IMR-90 (cell line): ENCODE results near the gene PARD6G. TPM values are rescaled to one million over a fixed set of nuclear protein-coding genes. Genes with fewer than 3 reads are reported as not detected.

Experiments used
- ATAC-seq: fragments of 200-7000 bp; cut with Tn5 transposase; 2 replicates; pipeline ENCODE4 v1.9.1; 2020; ENCODE audit warnings: low read depth, mild to moderate bottlenecking, moderate library complexity
- BruUV-seq: library from RNA; stranded (reverse); fragments of 400-500 nt; replicated peaks from 2 replicates; lab custom pipeline; 2021; lab: Mats Ljungman, UMichigan
- CTCF ChIA-PET: fragments of 300-600 bp; formaldehyde crosslinking; extraction: SDS; loops from one replicate; lab custom pipeline; 2021; ENCODE audit warnings: antibody characterized with exemption; lab: Yijun Ruan, JAX
- POLR2A ChIA-PET: fragments of 300-600 bp; sonication (Branson Sonifier 250); formaldehyde crosslinking; loops from one replicate; lab custom pipeline; 2022; ENCODE audit warnings: antibody characterized with exemption; ENCODE audit not compliant: unreplicated experiment; lab: Charles Lee
- DNase-seq: peaks from one replicate; pipeline ENCODE4 v3.0.0; 2013
- H2AFZ ChIP-seq: replicated peaks from 2 replicates; pipeline ENCODE3; 2013; ENCODE audit warnings: low read length, mild to moderate bottlenecking; ENCODE audit not compliant: poor library complexity
- H2AK5ac ChIP-seq: 2 replicates; pipeline ENCODE4 v1.6.1; 2013; ENCODE audit warnings: low read depth, low read length, inconsistent platforms
- H2AK9ac ChIP-seq: replicated peaks from 2 replicates; pipeline ENCODE3; 2013; ENCODE audit warnings: mild to moderate bottlenecking, low read depth, low read length, moderate library complexity; ENCODE audit not compliant: poor library complexity
- H2BK120ac ChIP-seq: 2 replicates; pipeline ENCODE4 v1.6.1; 2013; ENCODE audit warnings: low read depth, low read length, inconsistent platforms
- H2BK15ac ChIP-seq: 3 replicates; pipeline ENCODE4 v1.6.1; 2013; ENCODE audit warnings: low read depth, low read length, inconsistent platforms
- H2BK20ac ChIP-seq: 2 replicates; pipeline ENCODE4 v1.6.1; 2013; ENCODE audit warnings: low read depth, mild to moderate bottlenecking, inconsistent platforms, low read length, moderate library complexity
- H2BK5ac ChIP-seq: 2 replicates; pipeline ENCODE4 v1.6.1; 2013; ENCODE audit warnings: mild to moderate bottlenecking, low read depth, low read length, inconsistent platforms; ENCODE audit not compliant: poor library complexity, severe bottlenecking
- H3K14ac ChIP-seq: replicated peaks from 2 replicates; pipeline ENCODE4 v1.6.1; 2013; ENCODE audit warnings: low read depth, low read length, inconsistent platforms
- H3K18ac ChIP-seq: 2 replicates; pipeline ENCODE4 v1.6.1; 2013; ENCODE audit warnings: low read depth, low read length, control low read depth
- H3K23ac ChIP-seq: 2 replicates; pipeline ENCODE4 v1.6.1; 2013; ENCODE audit warnings: low read depth, low read length, inconsistent platforms
- H3K27ac ChIP-seq: 2 replicates; pipeline ENCODE4 v1.5.1; 2013; ENCODE audit warnings: mild to moderate bottlenecking, control low read depth, low read length; ENCODE audit not compliant: insufficient read depth
- H3K27me3 ChIP-seq: 2 replicates; pipeline ENCODE4 v1.6.1; 2013; ENCODE audit warnings: low read length; ENCODE audit not compliant: control insufficient read depth, insufficient read depth
- H3K36me3 ChIP-seq: 2 replicates; pipeline ENCODE4 v1.6.1; 2013; ENCODE audit warnings: low read length, mixed read lengths; ENCODE audit not compliant: control insufficient read depth, insufficient read depth
- H3K4ac ChIP-seq: 2 replicates; pipeline ENCODE4 v1.6.1; 2013; ENCODE audit warnings: low read depth, low read length, inconsistent platforms
- H3K4me1 ChIP-seq: 2 replicates; pipeline ENCODE4 v1.6.1; 2013; ENCODE audit warnings: low read length, mixed read lengths; ENCODE audit not compliant: control insufficient read depth, insufficient read depth
- H3K4me2 ChIP-seq: 2 replicates; pipeline ENCODE4 v1.6.1; 2013; ENCODE audit warnings: low read depth, mild to moderate bottlenecking, control low read depth, low read length, moderate library complexity
- H3K4me3 ChIP-seq: 2 replicates; pipeline ENCODE4 v1.5.1; 2013; ENCODE audit warnings: low read depth, mild to moderate bottlenecking, control low read depth, low read length, moderate library complexity; ENCODE audit not compliant: insufficient read depth
- H3K56ac ChIP-seq: 2 replicates; pipeline ENCODE4 v1.6.1; 2013; ENCODE audit warnings: low read length, inconsistent platforms; ENCODE audit not compliant: insufficient read depth; ENCODE audit errors: extremely low read depth
- H3K79me1 ChIP-seq, 2 experiments: 2 replicates each; pipeline ENCODE4 v1.6.1; 2013; ENCODE audit warnings: low read length in 2 of 2, inconsistent platforms in 1 of 2, low read depth in 1 of 2
- H3K9ac ChIP-seq: 2 replicates; pipeline ENCODE4 v1.6.1; 2013; ENCODE audit warnings: low read depth, low read length, control low read depth
- H3K9me1 ChIP-seq: 2 replicates; pipeline ENCODE4 v1.6.1; 2013; ENCODE audit warnings: low read length, inconsistent platforms; ENCODE audit not compliant: insufficient read depth
- H3K9me3 ChIP-seq: 2 replicates; pipeline ENCODE4 v1.6.1; 2013; ENCODE audit warnings: low read length; ENCODE audit not compliant: control insufficient read depth, insufficient read depth
- H4K20me1 ChIP-seq: 2 replicates; pipeline ENCODE4 v1.6.1; 2013; ENCODE audit warnings: low read length, inconsistent platforms; ENCODE audit not compliant: insufficient read depth
- H4K5ac ChIP-seq: 2 replicates; pipeline ENCODE4 v1.6.1; 2013; ENCODE audit warnings: mild to moderate bottlenecking, low read depth, low read length, control low read depth
- H4K8ac ChIP-seq, 2 experiments: 2 replicates each; pipeline ENCODE4 v1.6.1; 2013; ENCODE audit warnings: low read depth in 2 of 2, low read length in 2 of 2, control low read depth in 1 of 2, inconsistent platforms in 1 of 2
- H4K91ac ChIP-seq: 2 replicates; pipeline ENCODE4 v1.6.1; 2013; ENCODE audit warnings: low read depth, low read length, inconsistent platforms; ENCODE audit not compliant: insufficient read depth
- BHLHE40 ChIP-seq: fragments of 150-350 bp; IDR thresholded peaks from 2 replicates; pipeline ENCODE4 v1.6.1; 2016; ENCODE audit warnings: mild to moderate bottlenecking, low read depth, low read length
- CEBPB ChIP-seq: IDR thresholded peaks from 2 replicates; pipeline ENCODE4 v1.6.1; 2012; ENCODE audit warnings: low read depth, low read length, improper control_type of control experiment
- CHD1 ChIP-seq: IDR thresholded peaks from 2 replicates; pipeline ENCODE4 v1.6.1; 2012; ENCODE audit warnings: low read depth, low read length, improper control_type of control experiment
- MAFK ChIP-seq: IDR thresholded peaks from 2 replicates; pipeline ENCODE4 v1.6.1; 2012; ENCODE audit warnings: low read depth, low read length, improper control_type of control experiment
- MAZ ChIP-seq: IDR thresholded peaks from 2 replicates; pipeline ENCODE4 v1.6.1; 2012; ENCODE audit warnings: low read depth, mild to moderate bottlenecking, low read length, improper control_type of control experiment, moderate library complexity, borderline replicate concordance
- MXI1 ChIP-seq: IDR thresholded peaks from 2 replicates; pipeline ENCODE4 v1.6.1; 2012; ENCODE audit warnings: low read depth, mild to moderate bottlenecking, low read length, moderate library complexity, borderline replicate concordance
- NFE2L2 ChIP-seq: fragments of 150-350 bp; IDR thresholded peaks from 2 replicates; pipeline ENCODE4 v1.6.1; 2016; ENCODE audit warnings: low read depth, mild to moderate bottlenecking, low read length
- POLR2A ChIP-seq: IDR thresholded peaks from 2 replicates; pipeline ENCODE4 v1.6.1; 2012; ENCODE audit warnings: mild to moderate bottlenecking, low read depth, low read length
- RAD21 ChIP-seq: IDR thresholded peaks from 2 replicates; pipeline ENCODE4 v1.6.1; 2012; ENCODE audit warnings: low read length, improper control_type of control experiment
- RCOR1 ChIP-seq: IDR thresholded peaks from 2 replicates; pipeline ENCODE4 v1.6.1; 2012; ENCODE audit warnings: mild to moderate bottlenecking, low read length, improper control_type of control experiment; ENCODE audit not compliant: insufficient replicate concordance
- RFX5 ChIP-seq: IDR thresholded peaks from 2 replicates; pipeline ENCODE4 v1.8.0; 2012; ENCODE audit warnings: low read depth, mild to moderate bottlenecking, low read length, moderate library complexity
- SMC3 ChIP-seq: fragments of 150-350 bp; IDR thresholded peaks from 2 replicates; pipeline ENCODE4 v1.6.1; 2016; ENCODE audit warnings: low read depth, mild to moderate bottlenecking, antibody characterized with exemption, low read length, moderate library complexity
- WGBS, 2 experiments: methylation state at CpG; one replicate each; pipeline versions ENCODE4 v1.1.5 to v1.1.7; 2013; ENCODE audit warnings: missing lambda C conversion rate in 2 of 2; ENCODE audit not compliant: insufficient read length in 1 of 2; ENCODE audit errors: extremely low coverage in 2 of 2; 5-methylcytosine and 5-hydroxymethylcytosine counted together
- dilution Hi-C: fragments of 300-500 bp; cut with HindIII; formaldehyde crosslinking; loops from one replicate; pipeline ENCODE4 v1.14.3; 2018; ENCODE audit warnings: low sequenced_read_pairs; ENCODE audit not compliant: unreplicated experiment
- in situ Hi-C: fragments of 300-500 bp; cut with MboI; formaldehyde crosslinking; loops from 3 replicates; pipeline ENCODE4 v1.14.3; 2019; ENCODE audit warnings: low sequenced_read_pairs, inconsistent platforms, mixed read lengths
- intact Hi-C: fragments of 100-400 bp; cut with micrococcal nuclease; formaldehyde crosslinking; loops from 2 replicates; pipeline ENCODE4 v1.10.0; 2022
- polyA plus RNA-seq, 3 experiments: library from polyadenylated mRNA; depleted of rRNA; stranded (reverse); fragments of >200 nt; gene quantifications; 2 replicates each; pipeline ENCODE4 v1.2.3, GENCODE V29; 2012; ENCODE audit warnings: low replicate concordance in 1 of 3
- total RNA-seq: library from RNA; depleted of rRNA; stranded (reverse); fragments of >200 nt; gene quantifications from 2 replicates; pipeline ENCODE4 v1.2.3, GENCODE V29; 2012
- TF ChIP-seq, protein P1 (sequence below): fragments of 150-350 bp; IDR thresholded peaks from 2 replicates; pipeline ENCODE4 v1.6.1; 2016; ENCODE audit warnings: low read depth, mild to moderate bottlenecking, low read length, moderate library complexity, borderline replicate concordance
- TF ChIP-seq, protein P2 (sequence below): fragments of 150-350 bp; IDR thresholded peaks from 2 replicates; pipeline ENCODE4 v1.6.1; 2017; ENCODE audit warnings: mild to moderate bottlenecking, antibody characterized with exemption, low read length, low read depth
- TF ChIP-seq, protein P3 (sequence below): conservative IDR thresholded peaks from 2 replicates; pipeline ENCODE4 v1.5.1; 2012; ENCODE audit warnings: mild to moderate bottlenecking, low read depth, low read length, improper control_type of control experiment

Gene PARD6G
- total and polyA plus RNA-seq, 2 of the 4 experiments (the other 2 are of a cell fraction) = 2.5 to 4.6 TPM

DNA sequence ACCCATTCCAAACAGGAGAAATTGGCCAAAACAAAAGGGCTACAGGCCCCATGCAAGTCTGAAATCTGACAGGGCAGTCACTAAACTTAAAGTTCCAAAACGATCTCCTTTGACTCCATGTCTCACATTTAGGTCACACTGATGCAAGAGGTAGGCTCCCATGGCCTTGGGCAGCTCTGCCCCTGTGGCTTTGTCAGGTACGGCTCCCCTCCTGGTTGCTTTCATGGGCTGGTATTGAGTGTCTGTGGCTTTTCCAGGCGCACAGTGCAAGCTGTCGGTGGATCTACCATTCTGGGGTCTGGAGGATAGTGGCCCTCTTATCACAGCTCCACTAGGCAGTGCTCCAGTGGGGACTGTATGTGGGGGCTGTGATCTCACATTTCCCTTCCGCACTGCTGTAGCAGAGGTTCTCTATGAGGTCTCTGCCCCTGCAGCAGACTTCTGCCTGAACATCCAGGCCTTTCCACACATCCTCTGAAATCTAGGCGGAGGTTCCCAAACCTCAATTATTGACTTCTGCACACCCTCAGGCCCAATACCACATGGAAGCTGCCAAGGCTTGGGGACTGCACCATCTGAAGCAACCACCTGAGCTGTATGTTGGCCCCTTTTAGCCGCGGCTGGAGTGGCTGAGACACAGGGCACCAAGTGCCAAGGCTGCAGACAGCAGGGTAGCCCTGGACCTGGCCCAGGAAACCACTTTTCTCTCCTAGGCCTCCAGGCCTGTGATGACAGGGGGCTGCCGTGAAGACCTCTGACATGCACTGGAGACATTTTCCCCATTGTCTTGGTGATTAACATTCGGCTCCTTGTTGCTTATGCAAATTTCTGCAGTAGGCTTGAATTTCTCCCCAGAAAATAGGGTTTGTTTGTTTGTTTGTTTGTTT is 28.7 kb downstream of the PARD6G start:
- H3K14ac ChIP-seq = no peak overlapping the region
- no peak overlapping the region for H4K5ac ChIP-seq
- no peak overlapping the region for H3K4me3 ChIP-seq
- in situ Hi-C loops (no loop called here), intact Hi-C loops (no loop called here), dilution Hi-C loops (no loop called here)
- BruUV-seq = no TSS peak
- no peak overlapping the region for H3K56ac ChIP-seq
- no peak overlapping the region for H3K18ac ChIP-seq
- no peak overlapping the region for H3K23ac ChIP-seq
- no peak for DNase-seq
- H2BK5ac ChIP-seq = no peak overlapping the region
- no peak overlapping the region for H3K4me2 ChIP-seq
- H3K79me1 ChIP-seq = no peaks in the 10 kb centered on the region
- POLR2A ChIA-PET = no interaction called here
- H4K91ac ChIP-seq = no peak overlapping the region
- no peaks in the 10 kb centered on the region for H3K4me1 ChIP-seq
- no peak overlapping the region for H3K27ac ChIP-seq
- H3K36me3 ChIP-seq = no peaks in the 10 kb centered on the region
- H3K27me3 ChIP-seq = no peaks in the 10 kb centered on the region
- H2BK15ac ChIP-seq = no peak overlapping the region
- H4K8ac ChIP-seq = no peak overlapping the region
- H4K20me1 ChIP-seq = no peaks in the 10 kb centered on the region
- no peak overlapping the region for H2BK120ac ChIP-seq
- H3K9ac ChIP-seq = no peak overlapping the region
- no peak for ATAC-seq
- no peak overlapping the region for H2AFZ ChIP-seq
- H3K4ac ChIP-seq = no peak overlapping the region
- no peak overlapping the region for H2AK5ac ChIP-seq
- H3K9me1 ChIP-seq = no peaks in the 10 kb centered on the region
- H2BK20ac ChIP-seq = no peak overlapping the region
- CTCF ChIA-PET = no interaction called here
- WGBS, 2 experiments = 100% methylated on average over 1 of the region's 10 CpGs; no CpG with 5 or more reads in 1 of the 2 experiments
- no peak overlapping the region for H2AK9ac ChIP-seq
- H3K9me3 ChIP-seq = no peaks in the 10 kb centered on the region
- TF ChIP-seq MXI1 (no peak), CHD1 (no peak), RFX5 (no peak), MAFK (no peak), RAD21 (no peak), NFE2L2 (no peak), RCOR1 (no peak), CEBPB (no peak), SMC3 (no peak), BHLHE40 (no peak), MAZ (no peak), POLR2A (no peak)
- TF ChIP-seq, protein P1, sequence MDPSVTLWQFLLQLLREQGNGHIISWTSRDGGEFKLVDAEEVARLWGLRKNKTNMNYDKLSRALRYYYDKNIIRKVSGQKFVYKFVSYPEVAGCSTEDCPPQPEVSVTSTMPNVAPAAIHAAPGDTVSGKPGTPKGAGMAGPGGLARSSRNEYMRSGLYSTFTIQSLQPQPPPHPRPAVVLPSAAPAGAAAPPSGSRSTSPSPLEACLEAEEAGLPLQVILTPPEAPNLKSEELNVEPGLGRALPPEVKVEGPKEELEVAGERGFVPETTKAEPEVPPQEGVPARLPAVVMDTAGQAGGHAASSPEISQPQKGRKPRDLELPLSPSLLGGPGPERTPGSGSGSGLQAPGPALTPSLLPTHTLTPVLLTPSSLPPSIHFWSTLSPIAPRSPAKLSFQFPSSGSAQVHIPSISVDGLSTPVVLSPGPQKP = no peak
- TF ChIP-seq, protein P2, sequence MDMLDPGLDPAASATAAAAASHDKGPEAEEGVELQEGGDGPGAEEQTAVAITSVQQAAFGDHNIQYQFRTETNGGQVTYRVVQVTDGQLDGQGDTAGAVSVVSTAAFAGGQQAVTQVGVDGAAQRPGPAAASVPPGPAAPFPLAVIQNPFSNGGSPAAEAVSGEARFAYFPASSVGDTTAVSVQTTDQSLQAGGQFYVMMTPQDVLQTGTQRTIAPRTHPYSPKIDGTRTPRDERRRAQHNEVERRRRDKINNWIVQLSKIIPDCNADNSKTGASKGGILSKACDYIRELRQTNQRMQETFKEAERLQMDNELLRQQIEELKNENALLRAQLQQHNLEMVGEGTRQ = no peak
- TF ChIP-seq, protein P3, sequence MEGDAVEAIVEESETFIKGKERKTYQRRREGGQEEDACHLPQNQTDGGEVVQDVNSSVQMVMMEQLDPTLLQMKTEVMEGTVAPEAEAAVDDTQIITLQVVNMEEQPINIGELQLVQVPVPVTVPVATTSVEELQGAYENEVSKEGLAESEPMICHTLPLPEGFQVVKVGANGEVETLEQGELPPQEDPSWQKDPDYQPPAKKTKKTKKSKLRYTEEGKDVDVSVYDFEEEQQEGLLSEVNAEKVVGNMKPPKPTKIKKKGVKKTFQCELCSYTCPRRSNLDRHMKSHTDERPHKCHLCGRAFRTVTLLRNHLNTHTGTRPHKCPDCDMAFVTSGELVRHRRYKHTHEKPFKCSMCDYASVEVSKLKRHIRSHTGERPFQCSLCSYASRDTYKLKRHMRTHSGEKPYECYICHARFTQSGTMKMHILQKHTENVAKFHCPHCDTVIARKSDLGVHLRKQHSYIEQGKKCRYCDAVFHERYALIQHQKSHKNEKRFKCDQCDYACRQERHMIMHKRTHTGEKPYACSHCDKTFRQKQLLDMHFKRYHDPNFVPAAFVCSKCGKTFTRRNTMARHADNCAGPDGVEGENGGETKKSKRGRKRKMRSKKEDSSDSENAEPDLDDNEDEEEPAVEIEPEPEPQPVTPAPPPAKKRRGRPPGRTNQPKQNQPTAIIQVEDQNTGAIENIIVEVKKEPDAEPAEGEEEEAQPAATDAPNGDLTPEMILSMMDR = no peak
